Endodermal cell (in vitro differentiated cells): Measurements from ENCODE around the gene LST1. TPM values are rescaled to one million over a fixed set of nuclear protein-coding genes. Genes with fewer than 3 reads are reported as not detected.

Source experiments
- DNase-seq: peaks from one replicate; pipeline ENCODE4 v3.0.0-alpha.2; 2017
- H3K27ac ChIP-seq: 2 replicates; pipeline ENCODE4 v1.5.1; 2013; ENCODE audit warnings: mild to moderate bottlenecking, low read depth, low read length, moderate library complexity
- H3K27me3 ChIP-seq: 2 replicates; pipeline ENCODE4 v1.6.1; 2013; ENCODE audit warnings: mild to moderate bottlenecking, low read length, moderate library complexity; ENCODE audit not compliant: insufficient read depth, control insufficient read depth, poor library complexity, severe bottlenecking
- H3K36me3 ChIP-seq: 2 replicates; pipeline ENCODE4 v1.7.0; 2013; ENCODE audit warnings: mild to moderate bottlenecking, low read length, moderate library complexity; ENCODE audit not compliant: control insufficient read depth, insufficient read depth
- H3K4me1 ChIP-seq: one replicate; pipeline ENCODE4 v1.7.0; 2013; ENCODE audit warnings: low read length; ENCODE audit not compliant: control insufficient read depth, insufficient read depth
- H3K4me3 ChIP-seq: 2 replicates; pipeline ENCODE4 v1.5.1; 2013; ENCODE audit warnings: mild to moderate bottlenecking, low read length, moderate library complexity
- H3K9ac ChIP-seq: 2 replicates; pipeline ENCODE4 v1.6.1; 2013; ENCODE audit warnings: mild to moderate bottlenecking, low read length, moderate library complexity; ENCODE audit not compliant: poor library complexity, severe bottlenecking; ENCODE audit errors: extremely low read depth
- H3K9me3 ChIP-seq: 2 replicates; pipeline ENCODE4 v1.6.1; 2013; ENCODE audit warnings: mild to moderate bottlenecking, low read length, moderate library complexity; ENCODE audit not compliant: control insufficient read depth
- H3K27ac Mint-ChIP-seq: 2 replicates; pipeline ENCODE4 v1.8.0; 2020; ENCODE audit warnings: mixed read lengths
- H3K27me3 Mint-ChIP-seq: 2 replicates; pipeline ENCODE4 v1.8.0; 2021; ENCODE audit warnings: mild to moderate bottlenecking, mixed read lengths; ENCODE audit not compliant: insufficient read depth
- H3K36me3 Mint-ChIP-seq: 2 replicates; pipeline ENCODE4 v1.8.0; 2020; ENCODE audit warnings: low read depth, mixed read lengths
- H3K4me1 Mint-ChIP-seq: 2 replicates; pipeline ENCODE4 v1.8.0; 2020; ENCODE audit warnings: mixed read lengths
- H3K4me3 Mint-ChIP-seq: 2 replicates; pipeline ENCODE4 v1.8.0; 2020; ENCODE audit warnings: mild to moderate bottlenecking, moderate library complexity, mixed read lengths
- H3K9me3 Mint-ChIP-seq: 2 replicates; pipeline ENCODE4 v1.8.0; 2020; ENCODE audit warnings: mild to moderate bottlenecking, mixed read lengths
- CTCF ChIP-seq: fragments of 200-600 bp; sonication (generic); conservative IDR thresholded peaks from 2 replicates; pipeline ENCODE4 v1.5.0; 2021; ENCODE audit warnings: antibody characterized with exemption, mild to moderate bottlenecking
- WGBS, 2 experiments: methylation state at CpG; one replicate each; pipeline versions ENCODE4 v1.1.5 to v1.1.7; 2013; ENCODE audit warnings: missing lambda C conversion rate in 2 of 2, mixed read lengths in 1 of 2; ENCODE audit not compliant: insufficient coverage in 1 of 2, insufficient read length in 1 of 2; 5-methylcytosine and 5-hydroxymethylcytosine counted together
- total RNA-seq, 2 donors: library from RNA; stranded (reverse); fragmentation: NEBNext Ultra II Directional in 1 of 2; extraction: Animal tissue kit (Norgen Biotek cat#: 25700) in 1 of 2; gene quantifications; 2 replicates in 1 of 2; 3 replicates in 1 of 2; pipeline ENCODE4 v1.2.1, GENCODE V29; 2021

Gene LST1
- total RNA-seq, 2 donors from 2014 or later = not detected

DNA sequence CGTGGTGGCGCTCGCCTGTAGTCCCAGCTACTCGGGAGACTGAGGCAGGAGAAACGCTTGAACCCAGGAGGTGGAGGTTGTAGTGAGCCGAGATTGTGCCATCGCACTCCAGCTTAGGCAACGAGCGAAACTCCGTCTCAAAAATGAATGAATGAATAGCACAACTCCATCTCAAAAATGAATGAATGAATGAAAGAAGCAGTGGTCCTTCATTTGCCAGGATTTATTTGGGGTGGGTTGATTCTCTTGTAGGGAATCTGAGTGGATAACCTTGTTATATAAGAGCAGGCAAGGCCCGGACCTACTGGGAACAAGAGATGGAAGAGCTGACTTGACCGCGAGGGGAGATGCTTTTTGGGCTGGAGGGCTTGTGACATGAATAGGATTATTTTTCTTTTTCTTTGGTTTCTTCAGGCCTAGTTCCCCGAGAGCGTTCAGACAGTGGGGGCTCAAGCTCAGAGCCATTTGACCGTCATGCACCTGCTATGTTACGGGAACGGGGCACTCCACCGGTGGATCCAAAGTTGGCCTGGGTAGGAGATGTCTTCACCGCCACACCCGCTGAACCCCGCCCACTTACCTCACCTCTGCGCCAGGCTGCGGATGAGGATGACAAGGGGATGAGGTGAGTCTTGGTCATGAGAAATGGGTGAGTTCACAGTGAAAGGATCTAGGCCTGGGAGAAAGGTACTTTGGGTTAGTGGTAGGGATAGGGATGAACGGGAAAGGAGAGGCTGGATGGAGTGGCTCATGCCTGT lies 44.3 kb downstream of the LST1 start:
- no peaks in the 10 kb centered on the region for H3K27me3 ChIP-seq
- H3K9me3 Mint-ChIP-seq = no peaks in the 10 kb centered on the region
- H3K9me3 ChIP-seq = no peaks in the 10 kb centered on the region
- no peak overlapping the region for H3K9ac ChIP-seq
- H3K36me3 ChIP-seq = peaks cover 95% of the 10 kb centered on the region
- DNase-seq = no peak
- WGBS, 2 experiments = 94 to 96% methylated on average over 25 of the region's 25 CpGs
- no peaks in the 10 kb centered on the region for H3K4me1 ChIP-seq
- H3K4me3 ChIP-seq = no peak overlapping the region
- H3K27me3 Mint-ChIP-seq = no peaks in the 10 kb centered on the region
- H3K36me3 Mint-ChIP-seq = peaks cover 93% of the 10 kb centered on the region
- no peak overlapping the region for H3K4me3 Mint-ChIP-seq
- H3K4me1 Mint-ChIP-seq = no peaks in the 10 kb centered on the region
- H3K27ac Mint-ChIP-seq = peak overlapping the region; percentile 44
- H3K27ac ChIP-seq = no peak overlapping the region
- TF ChIP-seq CTCF = no peak

- H3K9me3 ChIP-seq = no peaks in the 10 kb centered on the region
- H3K27me3 ChIP-seq = no peaks in the 10 kb centered on the region
- no peak overlapping the region for H3K9ac ChIP-seq
- DNase-seq = no peak
- Mint-ChIP-seq H3K27me3 (no peaks in the 10 kb centered on the region), H3K36me3 (peaks cover 91% of the 10 kb centered on the region), H3K4me1 (no peaks in the 10 kb centered on the region), H3K4me3 (no peak overlapping the region), H3K27ac (peak overlapping the region; percentile 44), H3K9me3 (no peaks in the 10 kb centered on the region)
- WGBS, 2 experiments = 94 to 96% methylated on average over 9 to 16 of the region's 16 CpGs
- no peak overlapping the region for H3K4me3 ChIP-seq
- TF ChIP-seq CTCF = no peak
- no peaks in the 10 kb centered on the region for H3K4me1 ChIP-seq
- H3K27ac ChIP-seq = no peak overlapping the region
- H3K36me3 ChIP-seq = peaks cover 95% of the 10 kb centered on the region
Measured at GRCh38 chr6:31631209-31631608, 45.1 kb downstream of the LST1 start.

DNA sequence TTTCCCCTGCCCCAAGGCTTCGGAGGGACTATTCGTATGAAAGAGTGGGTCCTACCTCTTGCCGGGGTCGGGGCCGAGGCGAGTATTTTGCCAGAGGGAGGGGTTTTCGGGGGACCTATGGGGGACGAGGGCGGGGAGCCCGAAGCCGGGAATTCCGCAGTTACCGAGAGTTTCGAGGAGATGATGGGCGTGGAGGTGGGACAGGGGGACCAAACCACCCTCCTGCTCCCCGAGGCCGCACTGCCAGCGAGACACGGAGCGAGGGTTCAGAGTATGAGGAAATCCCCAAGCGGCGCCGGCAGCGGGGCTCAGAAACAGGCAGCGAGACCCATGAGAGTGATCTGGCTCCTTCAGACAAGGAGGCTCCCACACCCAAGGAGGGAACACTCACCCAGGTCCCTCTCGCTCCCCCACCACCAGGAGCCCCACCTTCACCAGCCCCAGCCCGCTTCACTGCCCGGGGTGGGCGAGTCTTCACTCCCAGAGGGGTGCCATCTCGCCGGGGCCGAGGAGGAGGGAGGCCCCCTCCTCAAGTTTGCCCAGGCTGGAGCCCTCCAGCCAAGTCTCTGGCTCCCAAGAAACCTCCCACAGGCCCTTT lies 45.7 kb downstream of the LST1 start:
- no peak overlapping the region for H3K27ac Mint-ChIP-seq
- H3K36me3 Mint-ChIP-seq = peaks cover 91% of the 10 kb centered on the region
- no peaks in the 10 kb centered on the region for H3K27me3 Mint-ChIP-seq
- Histone ChIP-seq H3K4me1 (no peaks in the 10 kb centered on the region), H3K4me3 (no peak overlapping the region), H3K27ac (peak overlapping the region; percentile 24), H3K27me3 (no peaks in the 10 kb centered on the region), H3K9ac (no peak overlapping the region), H3K36me3 (peaks cover 95% of the 10 kb centered on the region), H3K9me3 (no peaks in the 10 kb centered on the region)
- no peaks in the 10 kb centered on the region for H3K9me3 Mint-ChIP-seq
- no peak for DNase-seq
- H3K4me3 Mint-ChIP-seq = no peak overlapping the region
- no peaks in the 10 kb centered on the region for H3K4me1 Mint-ChIP-seq
- no peak for TF ChIP-seq CTCF
- 96 to 98% methylated on average over 24 to 32 of the region's 32 CpGs for WGBS, 2 experiments
